HEK293 (cell line): ENCODE results near the gene GYS2.

ENCODE experiments used
- CTCF ChIA-PET: fragments of 350-600 bp; formaldehyde crosslinking; extraction: SDS; loops from one replicate; lab custom pipeline; 2021; ENCODE audit warnings: antibody characterized with exemption; lab: Yijun Ruan, JAX
- POLR2A ChIA-PET: fragments of 300-600 bp; formaldehyde crosslinking; extraction: SDS; loops from one replicate; lab custom pipeline; 2020; ENCODE audit warnings: antibody characterized with exemption, inconsistent platforms; lab: Yijun Ruan, JAX
- H3K27ac ChIP-seq: fragments of 200-500 bp; sonication (Bioruptor generic); 2 replicates; pipeline ENCODE4 v1.5.1; 2014; ENCODE audit warnings: low read depth, low read length, control low read depth, inconsistent platforms; ENCODE audit errors: extremely low read depth
- H3K36me3 ChIP-seq, 2 experiments: fragments of 200-500 bp in 1 of 2; sonication (Bioruptor generic) in 1 of 2; 1 replicate in 1 of 2; 2 replicates in 1 of 2; pipeline ENCODE4 v1.5.1; 2014 to 2017; ENCODE audit warnings: inconsistent platforms in 2 of 2, low read length in 2 of 2; ENCODE audit not compliant: control insufficient read depth in 2 of 2, insufficient read depth in 1 of 2
- H3K4me1 ChIP-seq: fragments of 200-500 bp; sonication (Bioruptor generic); 2 replicates; pipeline ENCODE4 v1.5.1; 2014; ENCODE audit warnings: mild to moderate bottlenecking, low read length, inconsistent platforms; ENCODE audit not compliant: control insufficient read depth, insufficient read depth
- H3K4me3 ChIP-seq: 2 replicates; pipeline ENCODE4 v1.5.1; 2011; ENCODE audit warnings: low read depth, mild to moderate bottlenecking, control low read depth, low read length, moderate library complexity
- H3K9me3 ChIP-seq: fragments of 200-500 bp; sonication (Bioruptor generic); 2 replicates; pipeline ENCODE4 v1.5.1; 2014; ENCODE audit warnings: low read depth, low read length, inconsistent platforms; ENCODE audit not compliant: control insufficient read depth, insufficient read depth
- ATF2 ChIP-seq: fragments of 450-650 bp; formaldehyde crosslinking; IDR thresholded peaks from 2 replicates; pipeline ENCODE4 v1.5.1; 2016; ENCODE audit warnings: missing biosample characterization, missing genetic modification characterization, low read depth
- KLF7 ChIP-seq: fragments of 450-650 bp; formaldehyde crosslinking; IDR thresholded peaks from 2 replicates; pipeline ENCODE4 v1.5.1; 2016; ENCODE audit warnings: missing biosample characterization, missing genetic modification characterization, borderline replicate concordance
- RBAK ChIP-seq: fragments of 450-650 bp; formaldehyde crosslinking; IDR thresholded peaks from 2 replicates; pipeline ENCODE4 v1.5.1; 2016; ENCODE audit warnings: missing biosample characterization, missing genetic modification characterization
- REPIN1 ChIP-seq: fragments of 450-650 bp; formaldehyde crosslinking; IDR thresholded peaks from 2 replicates; pipeline ENCODE4 v1.5.1; 2017; ENCODE audit warnings: missing biosample characterization, missing genetic modification characterization, low read depth
- ZNF140 ChIP-seq: fragments of 450-650 bp; formaldehyde crosslinking; IDR thresholded peaks from 2 replicates; pipeline ENCODE4 v1.5.1; 2016; ENCODE audit warnings: missing biosample characterization, missing genetic modification characterization
- ZNF16 ChIP-seq: fragments of 450-650 bp; formaldehyde crosslinking; IDR thresholded peaks from 2 replicates; pipeline ENCODE4 v1.5.1; 2016; ENCODE audit warnings: low read depth, missing biosample characterization, missing genetic modification characterization
- ZNF174 ChIP-seq: fragments of 450-650 bp; formaldehyde crosslinking; IDR thresholded peaks from 2 replicates; pipeline ENCODE4 v1.5.0; 2017; ENCODE audit warnings: missing biosample characterization, mild to moderate bottlenecking, missing genetic modification characterization
- ZNF175 ChIP-seq: fragments of 450-650 bp; formaldehyde crosslinking; IDR thresholded peaks from 2 replicates; pipeline ENCODE4 v1.5.1; 2016; ENCODE audit warnings: missing biosample characterization, missing genetic modification characterization
- ZNF211 ChIP-seq: fragments of 450-650 bp; formaldehyde crosslinking; IDR thresholded peaks from 2 replicates; pipeline ENCODE4 v1.5.1; 2016; ENCODE audit warnings: low read depth, missing biosample characterization, missing genetic modification characterization
- ZNF404 ChIP-seq: fragments of 450-650 bp; formaldehyde crosslinking; IDR thresholded peaks from 2 replicates; pipeline ENCODE4 v1.5.1; 2017; ENCODE audit warnings: missing biosample characterization, missing genetic modification characterization
- ZNF433 ChIP-seq: fragments of 450-650 bp; formaldehyde crosslinking; IDR thresholded peaks from 2 replicates; pipeline ENCODE4 v1.5.1; 2016; ENCODE audit warnings: missing biosample characterization, missing genetic modification characterization, low read depth
- ZNF518A ChIP-seq: fragments of 450-650 bp; formaldehyde crosslinking; conservative IDR thresholded peaks from 2 replicates; pipeline ENCODE4 v1.5.1; 2016; ENCODE audit warnings: low read depth, missing biosample characterization, missing genetic modification characterization
- ZNF704 ChIP-seq: fragments of 450-650 bp; formaldehyde crosslinking; IDR thresholded peaks from 2 replicates; pipeline ENCODE4 v1.5.1; 2016; ENCODE audit warnings: missing biosample characterization, missing genetic modification characterization
- ZSCAN23 ChIP-seq: fragments of 450-650 bp; formaldehyde crosslinking; IDR thresholded peaks from 2 replicates; pipeline ENCODE4 v1.5.1; 2016; ENCODE audit warnings: missing biosample characterization, missing genetic modification characterization
- TF ChIP-seq, protein P1 (sequence below): fragments of 450-650 bp; formaldehyde crosslinking; IDR thresholded peaks from 2 replicates; pipeline ENCODE4 v1.5.1; 2016; ENCODE audit warnings: missing biosample characterization, missing genetic modification characterization
- TF ChIP-seq, protein P2 (sequence below): fragments of 450-650 bp; formaldehyde crosslinking; IDR thresholded peaks from 2 replicates; pipeline ENCODE4 v1.5.1; 2016; ENCODE audit warnings: missing biosample characterization, missing genetic modification characterization, borderline replicate concordance
- TF ChIP-seq, protein P3 (sequence below): fragments of 450-650 bp; formaldehyde crosslinking; IDR thresholded peaks from 2 replicates; pipeline ENCODE4 v1.5.1; 2017; ENCODE audit warnings: missing biosample characterization, mild to moderate bottlenecking, missing genetic modification characterization, moderate library complexity

GYS2 gene

DNA sequence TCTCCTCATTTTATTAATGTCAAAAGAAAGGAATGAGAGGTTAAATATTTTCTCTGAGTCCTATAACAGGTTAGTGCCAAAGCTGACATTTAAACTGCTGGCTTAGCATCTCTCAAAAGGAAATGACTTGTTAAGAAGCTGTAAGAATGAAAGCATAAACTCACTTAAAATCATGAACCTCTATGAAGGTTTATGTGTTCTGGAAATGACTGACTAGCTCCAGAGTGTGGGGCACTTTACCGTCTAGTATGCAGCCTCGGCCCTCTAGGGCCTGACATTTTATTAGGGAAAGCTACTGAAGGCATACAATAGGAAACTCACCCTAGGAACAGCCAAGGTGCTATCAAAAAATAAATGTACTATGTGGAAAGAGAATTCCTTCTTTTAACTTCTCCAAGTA is 43.5 kb downstream of the GYS2 start (continued):
- TF ChIP-seq, protein P1, sequence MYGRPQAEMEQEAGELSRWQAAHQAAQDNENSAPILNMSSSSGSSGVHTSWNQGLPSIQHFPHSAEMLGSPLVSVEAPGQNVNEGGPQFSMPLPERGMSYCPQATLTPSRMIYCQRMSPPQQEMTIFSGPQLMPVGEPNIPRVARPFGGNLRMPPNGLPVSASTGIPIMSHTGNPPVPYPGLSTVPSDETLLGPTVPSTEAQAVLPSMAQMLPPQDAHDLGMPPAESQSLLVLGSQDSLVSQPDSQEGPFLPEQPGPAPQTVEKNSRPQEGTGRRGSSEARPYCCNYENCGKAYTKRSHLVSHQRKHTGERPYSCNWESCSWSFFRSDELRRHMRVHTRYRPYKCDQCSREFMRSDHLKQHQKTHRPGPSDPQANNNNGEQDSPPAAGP, result no peak
- TF ChIP-seq ZNF518A (tag by site-specific recombination), result no peak

- Histone ChIP-seq H3K4me3 (no peak overlapping the region), H3K36me3 (no peaks in the 10 kb centered on the region), H3K27ac (no peak overlapping the region), H3K9me3 (no peaks in the 10 kb centered on the region), H3K4me1 (no peaks in the 10 kb centered on the region)
- ChIA-PET POLR2A (no interaction called here), CTCF (interaction anchor here (0.9 to 1.5 kb wide), 4 partner anchors 9 to 899 kb away, joined by 3 to 4 read pairs (median 3); no protein-coding TSS in a partner anchor)
- TF ChIP-seq ZNF404 (tag by site-specific recombination), result no peak
- TF ChIP-seq ATF2 (tag by site-specific recombination), result no peak
- TF ChIP-seq ZNF704 (tag by site-specific recombination), result no peak
- TF ChIP-seq ZSCAN23 (tag by site-specific recombination), result no peak
- no peak for TF ChIP-seq ZNF211 (tag by site-specific recombination)
- no peak for TF ChIP-seq RBAK
- TF ChIP-seq ZNF16 (tag by site-specific recombination), result no peak
- no peak for TF ChIP-seq KLF7 (tag by site-specific recombination)
- TF ChIP-seq ZNF433 (tag by site-specific recombination), result no peak
- TF ChIP-seq, protein P2, sequence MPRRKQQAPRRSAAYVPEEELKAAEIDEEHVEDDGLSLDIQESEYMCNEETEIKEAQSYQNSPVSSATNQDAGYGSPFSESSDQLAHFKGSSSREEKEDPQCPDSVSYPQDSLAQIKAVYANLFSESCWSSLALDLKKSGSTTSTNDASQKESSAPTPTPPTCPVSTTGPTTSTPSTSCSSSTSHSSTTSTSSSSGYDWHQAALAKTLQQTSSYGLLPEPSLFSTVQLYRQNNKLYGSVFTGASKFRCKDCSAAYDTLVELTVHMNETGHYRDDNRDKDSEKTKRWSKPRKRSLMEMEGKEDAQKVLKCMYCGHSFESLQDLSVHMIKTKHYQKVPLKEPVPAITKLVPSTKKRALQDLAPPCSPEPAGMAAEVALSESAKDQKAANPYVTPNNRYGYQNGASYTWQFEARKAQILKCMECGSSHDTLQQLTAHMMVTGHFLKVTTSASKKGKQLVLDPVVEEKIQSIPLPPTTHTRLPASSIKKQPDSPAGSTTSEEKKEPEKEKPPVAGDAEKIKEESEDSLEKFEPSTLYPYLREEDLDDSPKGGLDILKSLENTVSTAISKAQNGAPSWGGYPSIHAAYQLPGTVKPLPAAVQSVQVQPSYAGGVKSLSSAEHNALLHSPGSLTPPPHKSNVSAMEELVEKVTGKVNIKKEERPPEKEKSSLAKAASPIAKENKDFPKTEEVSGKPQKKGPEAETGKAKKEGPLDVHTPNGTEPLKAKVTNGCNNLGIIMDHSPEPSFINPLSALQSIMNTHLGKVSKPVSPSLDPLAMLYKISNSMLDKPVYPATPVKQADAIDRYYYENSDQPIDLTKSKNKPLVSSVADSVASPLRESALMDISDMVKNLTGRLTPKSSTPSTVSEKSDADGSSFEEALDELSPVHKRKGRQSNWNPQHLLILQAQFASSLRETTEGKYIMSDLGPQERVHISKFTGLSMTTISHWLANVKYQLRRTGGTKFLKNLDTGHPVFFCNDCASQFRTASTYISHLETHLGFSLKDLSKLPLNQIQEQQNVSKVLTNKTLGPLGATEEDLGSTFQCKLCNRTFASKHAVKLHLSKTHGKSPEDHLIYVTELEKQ, result no peak
- TF ChIP-seq REPIN1, result no peak
- no peak for TF ChIP-seq ZNF140
- no peak for TF ChIP-seq ZNF175 (tag by site-specific recombination)
- TF ChIP-seq, protein P3, sequence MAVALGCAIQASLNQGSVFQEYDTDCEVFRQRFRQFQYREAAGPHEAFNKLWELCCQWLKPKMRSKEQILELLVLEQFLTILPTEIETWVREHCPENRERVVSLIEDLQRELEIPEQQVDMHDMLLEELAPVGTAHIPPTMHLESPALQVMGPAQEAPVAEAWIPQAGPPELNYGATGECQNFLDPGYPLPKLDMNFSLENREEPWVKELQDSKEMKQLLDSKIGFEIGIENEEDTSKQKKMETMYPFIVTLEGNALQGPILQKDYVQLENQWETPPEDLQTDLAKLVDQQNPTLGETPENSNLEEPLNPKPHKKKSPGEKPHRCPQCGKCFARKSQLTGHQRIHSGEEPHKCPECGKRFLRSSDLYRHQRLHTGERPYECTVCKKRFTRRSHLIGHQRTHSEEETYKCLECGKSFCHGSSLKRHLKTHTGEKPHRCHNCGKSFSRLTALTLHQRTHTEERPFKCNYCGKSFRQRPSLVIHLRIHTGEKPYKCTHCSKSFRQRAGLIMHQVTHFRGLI (tag by site-specific recombination), result no peak
- TF ChIP-seq ZNF174, result no peak
Measured at GRCh38 chr12:21559855-21560569, 44.6 kb downstream of the GYS2 start.
